HEK293T (cell line): ENCODE data around the gene PTPN11.

ENCODE experiments used
- FOXK2 ChIP-seq: fragments of 450-650 bp; IDR thresholded peaks from 2 replicates; pipeline ENCODE4 v1.6.1; 2016; ENCODE audit warnings: mild to moderate bottlenecking
- FOXM1 ChIP-seq: fragments of 450-650 bp; IDR thresholded peaks from 2 replicates; pipeline ENCODE4 v1.6.1; 2017; ENCODE audit warnings: mild to moderate bottlenecking, borderline replicate concordance

GRCh38 chr12:112420740-112421139 lies 2.0 kb downstream of the PTPN11 start:
- TF ChIP-seq FOXM1 (no peak), FOXK2 (no peak)
